Body of pancreas (tissue), 4 donors: ENCODE measurements around the gene CCDC39. TPM values are rescaled to one million over a fixed set of nuclear protein-coding genes. Genes with fewer than 3 reads are reported as not detected.
A peak's percentile ranks its signal among the peaks of the same experiment; 100 is the strongest.

ENCODE experiments used
- ATAC-seq: fragments of 150-250 bp; one replicate; pipeline ENCODE4 v1.9.1; 2016
- DNase-seq, 4 donors: peaks; one replicate each; pipeline ENCODE4 v3.0.0-alpha.2; 2019
- H3K27ac ChIP-seq, 4 donors: fragments of 200-600 bp; sonication (generic); 1 replicate in 3 of 4; 2 replicates in 1 of 4; pipeline versions ENCODE4 v1.5.1 to v1.6.1; 2016 to 2019; ENCODE audit warnings: mild to moderate bottlenecking in 1 of 4, mixed read lengths in 1 of 4, moderate library complexity in 1 of 4
- H3K27me3 ChIP-seq, 2 donors: fragments of 200-600 bp; sonication (generic); one replicate each; pipeline ENCODE4 v1.6.0; 2016; ENCODE audit warnings: mild to moderate bottlenecking in 1 of 2
- H3K36me3 ChIP-seq, 2 donors: fragments of 200-600 bp; sonication (generic); replicated peaks in 1 of 2; 2 replicates each; pipeline ENCODE4 v1.5.1; 2016; ENCODE audit warnings: low read depth in 2 of 2; ENCODE audit not compliant: insufficient read depth in 1 of 2
- H3K4me1 ChIP-seq: fragments of 200-600 bp; sonication (generic); one replicate; pipeline ENCODE4 v1.6.0; 2016
- H3K4me3 ChIP-seq, 2 donors: fragments of 200-600 bp; sonication (generic); 1 replicate in 1 of 2; 2 replicates in 1 of 2; pipeline ENCODE4 v1.5.1; 2016 to 2019
- H3K9me3 ChIP-seq, 3 donors: fragments of 200-600 bp; sonication (generic); 1 replicate in 2 of 3; 2 replicates in 1 of 3; pipeline ENCODE4 v1.5.1; 2016
- POLR2A ChIP-seq, 3 donors: fragments of 450-650 bp; IDR thresholded peaks; one replicate each; pipeline ENCODE4 v1.6.1; 2016; ENCODE audit warnings: antibody characterized with exemption in 3 of 3, mild to moderate bottlenecking in 2 of 3
- WGBS, 2 donors: methylation state at CpG; one replicate each; pipeline ENCODE4 v1.1.5; 2017; 5-methylcytosine and 5-hydroxymethylcytosine counted together
- intact Hi-C: fragments of 100-400 bp; cut with DNase I; formaldehyde crosslinking; loops from one replicate; pipeline ENCODE4 v1.15.1; 2023
- total RNA-seq, 2 donors: library from RNA; depleted of rRNA; stranded (reverse); fragments of >200 nt; gene quantifications; one replicate each; pipeline ENCODE4 v1.1.0, GENCODE V29; 2016
- TF ChIP-seq, protein P1 (sequence below), 7 experiments: fragments of 450-650 bp in 4 of 7; fragments of 200-600 bp in 3 of 7; sonication (generic) in 3 of 7; IDR thresholded peaks; one replicate each; pipeline ENCODE4 v1.5.1; 2016 to 2019; ENCODE audit warnings: antibody characterized with exemption in 7 of 7

The CCDC39 gene
- total RNA-seq, 2 donors from 2014 or later, result 0.26 to 0.66 TPM

DNA sequence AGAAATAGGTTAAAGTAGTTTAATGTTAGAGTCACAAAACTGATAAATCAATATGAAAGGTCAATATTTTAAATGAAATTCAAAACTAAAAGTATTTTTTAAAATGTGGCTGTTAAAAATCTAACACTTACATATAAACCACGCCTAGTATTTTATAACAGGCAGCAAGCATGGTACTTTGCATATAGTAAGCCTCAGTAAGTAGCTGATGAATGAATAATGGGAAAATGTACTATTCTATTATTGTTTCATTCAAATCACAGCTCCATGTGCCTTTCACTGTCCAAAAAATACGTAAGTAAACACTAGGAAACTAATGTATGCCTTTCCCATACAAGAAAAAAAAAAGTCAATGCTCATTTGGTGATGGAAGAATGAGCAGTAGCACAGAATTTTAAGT lies 17.8 kb downstream of the CCDC39 start:
- WGBS, 2 donors, result 63 to 77% methylated on average over 2 of the region's 2 CpGs
- DNase-seq, result no peak
- H3K4me3 ChIP-seq, result no peak overlapping the region
- intact Hi-C loops, result no loop called here
- ATAC-seq, result no peak
- H3K36me3 ChIP-seq, result no peaks in the 10 kb centered on the region
- TF ChIP-seq, protein P1, sequence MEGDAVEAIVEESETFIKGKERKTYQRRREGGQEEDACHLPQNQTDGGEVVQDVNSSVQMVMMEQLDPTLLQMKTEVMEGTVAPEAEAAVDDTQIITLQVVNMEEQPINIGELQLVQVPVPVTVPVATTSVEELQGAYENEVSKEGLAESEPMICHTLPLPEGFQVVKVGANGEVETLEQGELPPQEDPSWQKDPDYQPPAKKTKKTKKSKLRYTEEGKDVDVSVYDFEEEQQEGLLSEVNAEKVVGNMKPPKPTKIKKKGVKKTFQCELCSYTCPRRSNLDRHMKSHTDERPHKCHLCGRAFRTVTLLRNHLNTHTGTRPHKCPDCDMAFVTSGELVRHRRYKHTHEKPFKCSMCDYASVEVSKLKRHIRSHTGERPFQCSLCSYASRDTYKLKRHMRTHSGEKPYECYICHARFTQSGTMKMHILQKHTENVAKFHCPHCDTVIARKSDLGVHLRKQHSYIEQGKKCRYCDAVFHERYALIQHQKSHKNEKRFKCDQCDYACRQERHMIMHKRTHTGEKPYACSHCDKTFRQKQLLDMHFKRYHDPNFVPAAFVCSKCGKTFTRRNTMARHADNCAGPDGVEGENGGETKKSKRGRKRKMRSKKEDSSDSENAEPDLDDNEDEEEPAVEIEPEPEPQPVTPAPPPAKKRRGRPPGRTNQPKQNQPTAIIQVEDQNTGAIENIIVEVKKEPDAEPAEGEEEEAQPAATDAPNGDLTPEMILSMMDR (IDR thresholded peaks at IDR 0.05), result no peak
- no peak for TF ChIP-seq POLR2A (IDR thresholded peaks at IDR 0.05)
- no peaks in the 10 kb centered on the region for H3K9me3 ChIP-seq
- no peaks in the 10 kb centered on the region for H3K4me1 ChIP-seq
- no peaks in the 10 kb centered on the region for H3K27me3 ChIP-seq
- H3K27ac ChIP-seq, result no peak overlapping the region

- Histone ChIP-seq H3K36me3 (no peaks in the 10 kb centered on the region), H3K9me3 (no peaks in the 10 kb centered on the region), H3K4me3 (no peak overlapping the region), H3K27ac (no peak overlapping the region), H3K27me3 (no peaks in the 10 kb centered on the region), H3K4me1 (no peaks in the 10 kb centered on the region)
- no peak for TF ChIP-seq POLR2A (IDR thresholded peaks at IDR 0.05)
- TF ChIP-seq, protein P1 (IDR thresholded peaks at IDR 0.05), result no peak
- intact Hi-C loops, result no loop called here
- WGBS, 2 donors, result 61 to 72% methylated on average over 4 of the region's 4 CpGs
- ATAC-seq (no peak), DNase-seq (no peak)
Measured at GRCh38 chr3:180657094-180657493, 22.2 kb downstream of the CCDC39 start.

GRCh38 chr3:180656406-180656805 lies 22.9 kb downstream of the CCDC39 start:
- WGBS, 2 donors, result 60 to 62% methylated on average over 4 of the region's 4 CpGs
- no peak overlapping the region for H3K27ac ChIP-seq

GRCh38 chr3:180646187-180646790 lies 33.0 kb downstream of the CCDC39 start:
- H3K27ac ChIP-seq, result no peak overlapping the region
- no peaks in the 10 kb centered on the region for H3K9me3 ChIP-seq
- ATAC-seq, result no peak
- 21 to 25% methylated on average over 1 of the region's 1 CpG for WGBS, 2 donors
- no peaks in the 10 kb centered on the region for H3K4me1 ChIP-seq
- no peaks in the 10 kb centered on the region for H3K36me3 ChIP-seq
- intact Hi-C loops, result no loop called here
- H3K27me3 ChIP-seq, result no peaks in the 10 kb centered on the region
- H3K4me3 ChIP-seq, result no peak overlapping the region
- no peak for DNase-seq
- TF ChIP-seq POLR2A (IDR thresholded peaks at IDR 0.05), result no peak
- TF ChIP-seq, protein P1 (IDR thresholded peaks at IDR 0.05), result peak in 3 of 7 experiments; percentile 19 to 23 (median 23)

More at GRCh38 chr3:180656406-180656805, 22.9 kb downstream of the CCDC39 start:
- DNase-seq (no peak), ATAC-seq (no peak)
- no peak for TF ChIP-seq POLR2A (IDR thresholded peaks at IDR 0.05)
- TF ChIP-seq, protein P1 (IDR thresholded peaks at IDR 0.05), result no peak
- Histone ChIP-seq H3K36me3 (no peaks in the 10 kb centered on the region), H3K27me3 (no peaks in the 10 kb centered on the region), H3K9me3 (no peaks in the 10 kb centered on the region), H3K4me3 (no peak overlapping the region), H3K4me1 (no peaks in the 10 kb centered on the region)
- intact Hi-C loops, result no loop called here

DNA sequence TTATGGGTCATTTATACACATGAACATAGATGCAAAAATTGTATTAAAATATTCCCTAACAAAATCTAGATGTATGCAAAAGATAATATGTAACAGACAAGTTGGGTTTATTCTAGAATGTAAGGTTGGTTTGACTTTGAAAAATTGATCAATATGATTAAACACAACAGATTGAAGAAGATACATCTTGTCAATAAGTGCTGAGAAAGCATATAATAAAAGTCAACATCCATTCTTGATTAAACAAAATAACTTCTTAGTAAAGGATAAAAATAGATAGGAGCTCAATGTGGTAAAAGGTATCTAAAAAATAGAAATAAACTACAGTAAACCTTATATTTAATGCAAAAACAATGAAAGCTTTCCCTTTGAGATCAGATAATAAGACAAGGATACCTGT lies 38.3 kb downstream of the CCDC39 start:
- H3K4me1 ChIP-seq, result no peaks in the 10 kb centered on the region
- no peaks in the 10 kb centered on the region for H3K36me3 ChIP-seq
- ATAC-seq (no peak), DNase-seq (no peak)
- H3K27me3 ChIP-seq, result no peaks in the 10 kb centered on the region
- intact Hi-C loops, result no loop called here
- H3K27ac ChIP-seq, result no peak overlapping the region
- no peaks in the 10 kb centered on the region for H3K9me3 ChIP-seq
- no peak for TF ChIP-seq POLR2A (IDR thresholded peaks at IDR 0.05)
- TF ChIP-seq, protein P1 (IDR thresholded peaks at IDR 0.05), result no peak
- no peak overlapping the region for H3K4me3 ChIP-seq
